Keratinocyte (primary cell): ENCODE results near the gene PCDH1. TPM values are rescaled to one million over a fixed set of nuclear protein-coding genes. Genes with fewer than 3 reads are reported as not detected.

Source experiments
- DNase-seq: peaks from one replicate; pipeline ENCODE4 v3.0.0-alpha.2; 2011; ENCODE audit warnings: low read depth, missing footprints, low spot score
- FAIRE-seq: peaks from 2 replicates; lab custom pipeline; 2011; peaks lifted over from hg19 to GRCh38; lab: Jason Lieb, UNC
- H2AFZ ChIP-seq: 2 replicates; pipeline ENCODE4 v1.6.0; 2012; ENCODE audit warnings: low read length, control low read depth, inconsistent platforms; ENCODE audit not compliant: control insufficient read depth
- H3K27ac ChIP-seq: 2 replicates; pipeline ENCODE4 v1.5.1; 2011; ENCODE audit warnings: low read length; ENCODE audit not compliant: control insufficient read depth, insufficient read depth
- H3K27me3 ChIP-seq: 3 replicates; pipeline ENCODE4 v1.6.0; 2011; ENCODE audit warnings: low read length; ENCODE audit not compliant: control insufficient read depth, insufficient read depth; ENCODE audit errors: extremely low read depth
- H3K36me3 ChIP-seq, 2 experiments: 2 replicates in 1 of 2; 3 replicates in 1 of 2; pipeline ENCODE4 v1.5.1; 2011; ENCODE audit warnings: low read length in 2 of 2, mild to moderate bottlenecking in 1 of 2; ENCODE audit not compliant: control insufficient read depth in 2 of 2, insufficient read depth in 2 of 2; ENCODE audit errors: extremely low read depth in 1 of 2
- H3K4me1 ChIP-seq: 3 replicates; pipeline ENCODE4 v1.5.1; 2011; ENCODE audit warnings: low read length; ENCODE audit not compliant: control insufficient read depth, insufficient read depth; ENCODE audit errors: extremely low read depth
- H3K4me2 ChIP-seq: 3 replicates; pipeline ENCODE4 v1.6.0; 2011; ENCODE audit warnings: low read depth, low read length; ENCODE audit not compliant: control insufficient read depth, insufficient read depth; ENCODE audit errors: extremely low read depth
- H3K4me3 ChIP-seq, 3 experiments: fragments of 200-600 bp in 1 of 3; sonication (generic) in 1 of 3; 2 replicates in 2 of 3; 3 replicates in 1 of 3; pipeline ENCODE4 v1.5.1; 2011 to 2016; ENCODE audit warnings: low read length in 3 of 3, mild to moderate bottlenecking in 3 of 3, control low read depth in 2 of 3, inconsistent platforms in 1 of 3, low read depth in 1 of 3, mixed read lengths in 1 of 3, mixed run types in 1 of 3, moderate library complexity in 1 of 3; ENCODE audit not compliant: control insufficient read depth in 2 of 3, insufficient read depth in 2 of 3; ENCODE audit errors: extremely low read depth in 1 of 3
- H3K79me2 ChIP-seq: 2 replicates; pipeline ENCODE4 v1.6.0; 2012; ENCODE audit warnings: low read length; ENCODE audit not compliant: control insufficient read depth, insufficient read depth
- H3K9ac ChIP-seq: 3 replicates; pipeline ENCODE4 v1.6.0; 2011; ENCODE audit warnings: low read length; ENCODE audit not compliant: control insufficient read depth, insufficient read depth; ENCODE audit errors: extremely low read depth
- H3K9me1 ChIP-seq: 3 replicates; pipeline ENCODE4 v1.6.0; 2011; ENCODE audit warnings: low read length; ENCODE audit not compliant: control insufficient read depth, insufficient read depth; ENCODE audit errors: extremely low read depth
- H3K9me3 ChIP-seq: 2 replicates; pipeline ENCODE4 v1.5.1; 2012; ENCODE audit warnings: low read depth, low read length; ENCODE audit not compliant: control insufficient read depth
- H4K20me1 ChIP-seq: 3 replicates; pipeline ENCODE4 v1.6.0; 2011; ENCODE audit warnings: low read length; ENCODE audit not compliant: control insufficient read depth, insufficient read depth; ENCODE audit errors: extremely low read depth
- EZH2 ChIP-seq: IDR thresholded peaks from one replicate; pipeline ENCODE4 v1.6.1; 2012; ENCODE audit warnings: inconsistent platforms, mild to moderate bottlenecking, low read length, moderate library complexity
- dilution Hi-C: fragments of 300-500 bp; cut with MboI; formaldehyde crosslinking; loops from one replicate; pipeline ENCODE4 v1.7.0; 2020; ENCODE audit warnings: low sequenced_read_pairs; ENCODE audit not compliant: extremely low pct_ligation_motif_present
- polyA plus RNA-seq, 5 experiments: library from polyadenylated mRNA; depleted of rRNA in 3 of 5; stranded (reverse) in 3 of 5; stranded (forward) in 1 of 5; unstranded in 1 of 5; fragments of >200 nt; gene quantifications; 1 replicate in 1 of 5; 2 replicates in 3 of 5; 3 replicates in 1 of 5; pipeline versions ENCODE4 v1.2.1 to v1.2.3, GENCODE V29; 2011 to 2012; ENCODE audit warnings: missing spikeins in 2 of 5, low read depth in 1 of 5, low replicate concordance in 1 of 5
- TF ChIP-seq, protein P1 (sequence below), 3 experiments: IDR thresholded peaks in 1 of 3; conservative IDR thresholded peaks in 1 of 3; optimal IDR thresholded peaks in 1 of 3; 2 replicates in 2 of 3; 3 replicates in 1 of 3; pipeline versions ENCODE3 to v1.5.1; 2011; ENCODE audit warnings: low read length in 3 of 3, mild to moderate bottlenecking in 3 of 3, moderate library complexity in 2 of 3, control low read depth in 1 of 3, inconsistent platforms in 1 of 3; ENCODE audit not compliant: insufficient read depth in 2 of 3; ENCODE audit errors: extremely low read depth in 1 of 3

PCDH1 gene
- polyA plus RNA-seq, 1 donor (not counting 4 experiments of a cell fraction or from before 2014, with no cell fraction given): 10.0 TPM

DNA sequence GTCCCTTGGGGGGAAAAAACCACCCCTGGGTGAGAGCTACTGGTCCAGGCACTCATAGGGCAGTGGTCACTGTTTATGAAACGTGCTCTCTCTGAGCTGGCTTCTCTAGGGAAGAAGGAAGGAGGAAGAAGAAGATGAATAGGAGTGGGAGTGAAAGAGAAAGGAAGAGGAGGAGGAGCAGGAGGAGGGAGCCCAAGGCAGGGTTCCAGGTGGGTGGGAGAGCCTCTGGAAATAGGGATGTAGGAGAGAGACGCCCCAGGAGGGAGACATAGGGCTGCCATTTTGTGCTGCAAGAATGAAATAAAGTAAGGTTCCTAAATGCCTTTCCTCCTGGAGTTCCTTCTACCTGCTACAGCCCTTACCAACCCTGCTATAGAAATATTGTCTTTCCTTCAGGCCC lies 65.7 kb downstream of the PCDH1 start:
- Histone ChIP-seq H3K27me3 (peaks cover 43% of the 10 kb centered on the region), H2AFZ (no peak overlapping the region), H3K9me3 (no peaks in the 10 kb centered on the region), H3K27ac (no peak overlapping the region), H4K20me1 (no peaks in the 10 kb centered on the region), H3K4me2 (no peak overlapping the region), H3K79me2 (no peaks in the 10 kb centered on the region), H3K36me3 (no peaks in the 10 kb centered on the region), H3K9me1 (no peaks in the 10 kb centered on the region), H3K9ac (no peak overlapping the region), H3K4me1 (no peaks in the 10 kb centered on the region), H3K4me3 (no peak overlapping the region)
- TF ChIP-seq, protein P1, sequence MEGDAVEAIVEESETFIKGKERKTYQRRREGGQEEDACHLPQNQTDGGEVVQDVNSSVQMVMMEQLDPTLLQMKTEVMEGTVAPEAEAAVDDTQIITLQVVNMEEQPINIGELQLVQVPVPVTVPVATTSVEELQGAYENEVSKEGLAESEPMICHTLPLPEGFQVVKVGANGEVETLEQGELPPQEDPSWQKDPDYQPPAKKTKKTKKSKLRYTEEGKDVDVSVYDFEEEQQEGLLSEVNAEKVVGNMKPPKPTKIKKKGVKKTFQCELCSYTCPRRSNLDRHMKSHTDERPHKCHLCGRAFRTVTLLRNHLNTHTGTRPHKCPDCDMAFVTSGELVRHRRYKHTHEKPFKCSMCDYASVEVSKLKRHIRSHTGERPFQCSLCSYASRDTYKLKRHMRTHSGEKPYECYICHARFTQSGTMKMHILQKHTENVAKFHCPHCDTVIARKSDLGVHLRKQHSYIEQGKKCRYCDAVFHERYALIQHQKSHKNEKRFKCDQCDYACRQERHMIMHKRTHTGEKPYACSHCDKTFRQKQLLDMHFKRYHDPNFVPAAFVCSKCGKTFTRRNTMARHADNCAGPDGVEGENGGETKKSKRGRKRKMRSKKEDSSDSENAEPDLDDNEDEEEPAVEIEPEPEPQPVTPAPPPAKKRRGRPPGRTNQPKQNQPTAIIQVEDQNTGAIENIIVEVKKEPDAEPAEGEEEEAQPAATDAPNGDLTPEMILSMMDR (optimal IDR thresholded peaks at IDR 0.05 in 1 of 3, IDR thresholded peaks at IDR 0.05 in 1 of 3, conservative IDR thresholded peaks at IDR 0.05 in 1 of 3; ENCODE audit: extremely low read depth in 1 of 3, insufficient read depth in 2 of 3, low read length in 3 of 3): no peak
- no peak for TF ChIP-seq EZH2
- no peak for FAIRE-seq
- dilution Hi-C loops: no loop called here
- no peak for DNase-seq

DNA sequence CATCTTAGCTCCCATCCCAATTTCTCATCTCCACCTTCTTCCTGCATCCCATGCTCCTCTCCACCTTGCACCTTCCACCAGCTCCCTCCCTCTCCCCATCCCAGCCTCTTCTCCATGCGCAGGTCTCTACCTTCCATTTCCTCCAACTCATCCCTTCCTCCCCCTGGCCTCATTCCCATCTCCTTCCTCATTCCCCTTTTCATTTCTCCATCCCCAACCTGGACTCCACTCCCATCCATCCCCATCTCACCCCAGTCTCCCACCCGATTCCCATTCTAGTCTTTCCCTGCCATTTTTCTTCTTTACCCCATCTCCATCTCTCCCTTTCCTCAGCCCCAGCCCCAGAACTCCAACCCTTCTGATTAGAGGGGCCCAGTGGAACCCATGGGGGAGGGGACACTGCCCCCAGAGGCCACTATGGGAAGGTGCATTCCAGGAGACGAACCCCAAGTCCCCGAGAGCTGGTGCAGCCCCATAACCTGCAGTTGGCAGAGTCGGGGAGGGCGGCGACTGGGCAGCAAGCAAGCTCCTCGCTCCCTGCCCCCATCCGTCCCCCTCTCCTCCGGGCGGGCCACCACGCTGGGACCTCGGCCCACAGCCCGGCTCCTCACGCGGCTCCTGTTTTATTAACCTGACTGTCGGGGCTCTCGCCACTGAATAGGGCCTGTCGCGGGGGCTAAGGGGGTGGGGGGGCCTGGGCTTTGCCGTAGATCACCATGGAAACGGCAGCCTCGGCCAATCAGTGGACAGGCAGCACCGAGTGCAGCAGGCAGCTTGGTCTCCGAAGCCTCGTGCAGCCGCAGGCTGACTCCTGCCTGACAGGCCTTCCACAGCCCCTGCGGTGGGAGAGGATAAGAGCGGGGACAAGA lies 66.7 kb downstream of the PCDH1 start:
- Histone ChIP-seq H3K4me3 (no peak overlapping the region), H3K9me1 (no peaks in the 10 kb centered on the region), H3K36me3 (no peaks in the 10 kb centered on the region), H3K79me2 (no peaks in the 10 kb centered on the region), H2AFZ (no peak overlapping the region), H3K4me2 (no peak overlapping the region), H3K27me3 (peaks cover 52% of the 10 kb centered on the region), H3K9ac (no peak overlapping the region), H3K27ac (no peak overlapping the region), H3K4me1 (no peaks in the 10 kb centered on the region), H4K20me1 (no peaks in the 10 kb centered on the region), H3K9me3 (no peaks in the 10 kb centered on the region)
- dilution Hi-C loops: no loop called here
- TF ChIP-seq, protein P1 (optimal IDR thresholded peaks at IDR 0.05 in 1 of 3, IDR thresholded peaks at IDR 0.05 in 1 of 3, conservative IDR thresholded peaks at IDR 0.05 in 1 of 3; ENCODE audit: extremely low read depth in 1 of 3, insufficient read depth in 2 of 3, low read length in 3 of 3): peak; percentile 55 to 82 (median 65)
- no peak for TF ChIP-seq EZH2
- FAIRE-seq (no peak), DNase-seq (no peak)
